Tibial nerve (tissue), 4 donors: Measurements from ENCODE around the gene CYP27A1. TPM values are rescaled to one million over a fixed set of nuclear protein-coding genes. Genes with fewer than 3 reads are reported as not detected.

Experiments
- DNase-seq, 2 donors: peaks; one replicate each; pipeline ENCODE4 v3.0.0-alpha.2; 2019; ENCODE audit warnings: low spot score in 2 of 2
- H3K27ac ChIP-seq, 4 donors: fragments of 200-600 bp; sonication (generic) in 3 of 4; one replicate each; pipeline ENCODE4 v1.5.1; 2017 to 2019; ENCODE audit warnings: mild to moderate bottlenecking in 1 of 4
- H3K27me3 ChIP-seq, 2 donors: fragments of 200-600 bp; sonication (generic) in 1 of 2; one replicate each; pipeline versions ENCODE4 v1.5.1 to v1.6.0; 2017 to 2019
- H3K36me3 ChIP-seq, 3 donors: fragments of 200-600 bp; sonication (generic); one replicate each; pipeline ENCODE4 v1.5.1; 2018 to 2019
- H3K4me1 ChIP-seq, 4 donors: fragments of 200-600 bp; sonication (generic) in 3 of 4; one replicate each; pipeline ENCODE4 v1.5.1; 2017 to 2019
- H3K4me3 ChIP-seq, 4 donors: fragments of 200-600 bp; sonication (generic) in 3 of 4; one replicate each; pipeline ENCODE4 v1.5.1; 2017 to 2019; ENCODE audit warnings: mild to moderate bottlenecking in 1 of 4, moderate library complexity in 1 of 4
- H3K9me3 ChIP-seq, 4 donors: fragments of 200-600 bp; sonication (generic) in 3 of 4; one replicate each; pipeline ENCODE4 v1.5.1; 2017 to 2019
- EP300 ChIP-seq, 2 donors: sonication (generic); formaldehyde crosslinking; IDR thresholded peaks; one replicate each; pipeline ENCODE4 v1.6.1; 2017; ENCODE audit warnings: antibody characterized with exemption in 2 of 2, mild to moderate bottlenecking in 1 of 2
- POLR2A ChIP-seq, 2 donors: fragments of 450-650 bp; IDR thresholded peaks; one replicate each; pipeline ENCODE4 v1.6.1; 2017; ENCODE audit warnings: antibody characterized with exemption in 2 of 2, mild to moderate bottlenecking in 2 of 2, moderate library complexity in 2 of 2
- WGBS, 2 donors: methylation state at CpG; one replicate each; pipeline ENCODE4 v1.1.5; 2018; 5-methylcytosine and 5-hydroxymethylcytosine counted together
- total RNA-seq, 4 donors: library from RNA; depleted of rRNA; stranded (reverse); fragments of >200 nt; gene quantifications; one replicate each; pipeline ENCODE4 v1.1.0, GENCODE V29; 2016
- TF ChIP-seq, protein P1 (sequence below), 5 experiments: fragments of 200-600 bp in 3 of 5; fragments of 450-650 bp in 2 of 5; sonication (generic) in 3 of 5; IDR thresholded peaks; one replicate each; pipeline ENCODE4 v1.5.1; 2016 to 2019; ENCODE audit warnings: antibody characterized with exemption in 5 of 5, mild to moderate bottlenecking in 3 of 5, moderate library complexity in 2 of 5

Gene CYP27A1
- total RNA-seq, 4 donors from 2014 or later, result 57.6 to 92.4 (median 78.9) TPM

- no peak for TF ChIP-seq EP300 (IDR thresholded peaks at IDR 0.05)
- TF ChIP-seq, protein P1, sequence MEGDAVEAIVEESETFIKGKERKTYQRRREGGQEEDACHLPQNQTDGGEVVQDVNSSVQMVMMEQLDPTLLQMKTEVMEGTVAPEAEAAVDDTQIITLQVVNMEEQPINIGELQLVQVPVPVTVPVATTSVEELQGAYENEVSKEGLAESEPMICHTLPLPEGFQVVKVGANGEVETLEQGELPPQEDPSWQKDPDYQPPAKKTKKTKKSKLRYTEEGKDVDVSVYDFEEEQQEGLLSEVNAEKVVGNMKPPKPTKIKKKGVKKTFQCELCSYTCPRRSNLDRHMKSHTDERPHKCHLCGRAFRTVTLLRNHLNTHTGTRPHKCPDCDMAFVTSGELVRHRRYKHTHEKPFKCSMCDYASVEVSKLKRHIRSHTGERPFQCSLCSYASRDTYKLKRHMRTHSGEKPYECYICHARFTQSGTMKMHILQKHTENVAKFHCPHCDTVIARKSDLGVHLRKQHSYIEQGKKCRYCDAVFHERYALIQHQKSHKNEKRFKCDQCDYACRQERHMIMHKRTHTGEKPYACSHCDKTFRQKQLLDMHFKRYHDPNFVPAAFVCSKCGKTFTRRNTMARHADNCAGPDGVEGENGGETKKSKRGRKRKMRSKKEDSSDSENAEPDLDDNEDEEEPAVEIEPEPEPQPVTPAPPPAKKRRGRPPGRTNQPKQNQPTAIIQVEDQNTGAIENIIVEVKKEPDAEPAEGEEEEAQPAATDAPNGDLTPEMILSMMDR (IDR thresholded peaks at IDR 0.05), result no peak
- Histone ChIP-seq H3K27ac (no peak overlapping the region), H3K9me3 (no peaks in the 10 kb centered on the region), H3K4me1 (no peaks in the 10 kb centered on the region), H3K27me3 (no peaks in the 10 kb centered on the region), H3K36me3 (peaks cover 0 to 58% (median 0%) of the 10 kb centered on the region in 3 donors), H3K4me3 (no peak overlapping the region)
- WGBS, 2 donors, result 88 to 92% methylated on average over 10 to 15 of the region's 15 CpGs
- DNase-seq, result no peak
Measured at GRCh38 chr2:218820746-218821369, 38.9 kb downstream of the CYP27A1 start.

- no peaks in the 10 kb centered on the region for H3K27me3 ChIP-seq
- H3K9me3 ChIP-seq, result no peaks in the 10 kb centered on the region
- H3K36me3 ChIP-seq, result peaks cover 0 to 49% (median 0%) of the 10 kb centered on the region in 3 donors
- no peak overlapping the region for H3K27ac ChIP-seq
- WGBS, 2 donors, result 69 to 75% methylated on average over 9 of the region's 9 CpGs
- H3K4me3 ChIP-seq, result no peak overlapping the region
- H3K4me1 ChIP-seq, result no peaks in the 10 kb centered on the region
- TF ChIP-seq, protein P1 (IDR thresholded peaks at IDR 0.05), result no peak
- TF ChIP-seq EP300 (IDR thresholded peaks at IDR 0.05) (no peak), POLR2A (IDR thresholded peaks at IDR 0.05) (no peak)
- DNase-seq, result no peak
Measured at GRCh38 chr2:218821605-218822211, 39.8 kb downstream of the CYP27A1 start.

DNA sequence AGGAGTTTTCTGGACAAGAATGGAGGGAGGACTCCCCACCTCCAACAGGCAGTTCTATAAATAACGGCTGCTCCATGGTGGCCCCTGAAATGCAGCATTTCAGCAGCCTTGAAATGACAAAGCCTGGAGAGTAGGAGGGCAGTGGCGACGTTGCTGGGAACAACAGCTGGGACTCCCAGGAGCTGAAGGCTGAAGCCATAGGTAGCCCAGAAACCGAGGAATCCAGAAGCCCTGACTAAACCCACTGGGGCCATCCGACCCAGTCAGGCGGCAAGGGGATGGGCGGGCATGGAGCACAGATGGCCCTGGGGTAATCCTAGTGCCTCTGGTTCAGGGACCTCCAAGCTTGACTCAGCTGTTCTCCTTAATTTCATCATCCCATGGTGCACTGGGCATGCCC, 40.7 kb downstream of the CYP27A1 start:
- Histone ChIP-seq H3K4me3 (no peak overlapping the region), H3K36me3 (peaks cover 0 to 40% (median 0%) of the 10 kb centered on the region in 3 donors), H3K9me3 (no peaks in the 10 kb centered on the region), H3K27me3 (no peaks in the 10 kb centered on the region), H3K27ac (no peak overlapping the region), H3K4me1 (no peaks in the 10 kb centered on the region)
- 71 to 74% methylated on average over 7 of the region's 7 CpGs for WGBS, 2 donors
- TF ChIP-seq POLR2A (IDR thresholded peaks at IDR 0.05), result no peak
- no peak for TF ChIP-seq EP300 (IDR thresholded peaks at IDR 0.05)
- no peak for DNase-seq

DNA sequence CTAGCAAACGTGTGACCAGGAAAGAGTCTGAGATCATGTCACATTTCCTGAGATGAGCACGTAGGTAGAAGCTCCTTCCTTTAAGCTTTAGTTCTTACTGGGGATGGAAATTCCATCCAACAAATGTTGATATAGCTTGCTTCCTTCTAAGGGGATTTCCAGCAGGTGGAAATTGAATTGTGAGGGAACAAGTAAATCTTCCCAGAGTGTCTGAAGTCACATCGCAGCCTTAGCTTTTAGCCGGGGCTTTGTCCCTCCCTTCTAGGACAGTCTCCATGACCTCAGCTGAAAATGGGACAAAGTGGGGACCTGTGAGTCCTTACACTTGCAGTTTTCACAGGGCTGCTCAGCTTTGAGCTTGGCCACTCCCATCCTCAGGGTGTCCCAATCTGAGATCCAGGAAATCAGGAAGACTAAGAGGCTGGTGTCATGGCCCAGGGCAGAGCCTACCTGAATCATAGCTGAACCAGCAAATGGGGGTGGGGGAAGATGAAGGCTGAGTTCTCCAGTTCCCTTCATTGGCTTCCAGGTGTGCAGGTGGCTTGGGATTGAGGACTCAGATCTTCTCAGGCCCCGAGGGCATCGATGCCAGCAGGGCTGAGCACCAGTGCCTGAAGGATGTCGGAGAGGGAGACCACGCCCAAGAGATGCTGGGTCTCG, 41.4 kb downstream of the CYP27A1 start:
- no peak for TF ChIP-seq POLR2A (IDR thresholded peaks at IDR 0.05)
- no peak for TF ChIP-seq EP300 (IDR thresholded peaks at IDR 0.05)
- TF ChIP-seq, protein P1 (IDR thresholded peaks at IDR 0.05), result no peak
- Histone ChIP-seq H3K9me3 (no peaks in the 10 kb centered on the region), H3K4me3 (no peak overlapping the region), H3K27ac (no peak overlapping the region), H3K27me3 (no peaks in the 10 kb centered on the region), H3K4me1 (no peaks in the 10 kb centered on the region), H3K36me3 (peaks cover 0 to 33% (median 0%) of the 10 kb centered on the region in 3 donors)
- no peak for DNase-seq
- 89 to 90% methylated on average over 9 of the region's 9 CpGs for WGBS, 2 donors

- DNase-seq, result no peak
Measured at GRCh38 chr2:218824004-218824403, 42.1 kb downstream of the CYP27A1 start.

More at GRCh38 chr2:218824004-218824403, 42.1 kb downstream of the CYP27A1 start:
- H3K4me3 ChIP-seq, result no peak overlapping the region
- TF ChIP-seq POLR2A (IDR thresholded peaks at IDR 0.05) (no peak), EP300 (IDR thresholded peaks at IDR 0.05) (no peak)
- TF ChIP-seq, protein P1 (IDR thresholded peaks at IDR 0.05), result no peak
- WGBS, 2 donors, result 85 to 97% methylated on average over 5 to 7 of the region's 7 CpGs
- no peak overlapping the region for H3K27ac ChIP-seq
- H3K4me1 ChIP-seq, result no peaks in the 10 kb centered on the region
- peaks cover 0 to 26% (median 0%) of the 10 kb centered on the region in 3 donors for H3K36me3 ChIP-seq
- no peaks in the 10 kb centered on the region for H3K27me3 ChIP-seq
- H3K9me3 ChIP-seq, result no peaks in the 10 kb centered on the region
